Progenitor cell of endocrine pancreas (in vitro differentiated cells): ENCODE data around the gene DOCK2. TPM values are rescaled to one million over a fixed set of nuclear protein-coding genes. Genes with fewer than 3 reads are reported as not detected.

Experiments
- DNase-seq: peaks from one replicate; pipeline ENCODE4 v3.0.0; 2021; ENCODE audit warnings: low spot score; ENCODE audit not compliant: unreplicated experiment
- H3K27ac Mint-ChIP-seq: 2 replicates; pipeline ENCODE4 v1.8.0; 2021; ENCODE audit warnings: mild to moderate bottlenecking, moderate library complexity, mixed read lengths
- H3K27me3 Mint-ChIP-seq: 2 replicates; pipeline ENCODE4 v1.8.0; 2021; ENCODE audit warnings: mixed read lengths
- H3K36me3 Mint-ChIP-seq: 2 replicates; pipeline ENCODE4 v1.8.0; 2022; ENCODE audit warnings: mixed read lengths; ENCODE audit not compliant: insufficient read depth
- H3K4me1 Mint-ChIP-seq: 2 replicates; pipeline ENCODE4 v1.8.0; 2021; ENCODE audit warnings: low read depth, mixed read lengths
- H3K4me3 Mint-ChIP-seq: 2 replicates; pipeline ENCODE4 v1.8.0; 2021; ENCODE audit warnings: low read depth, mild to moderate bottlenecking, moderate library complexity, mixed read lengths
- H3K9me3 Mint-ChIP-seq: 2 replicates; pipeline ENCODE4 v1.8.0; 2021; ENCODE audit warnings: low read depth, mixed read lengths
- CTCF ChIP-seq: fragments of 200-600 bp; sonication (generic); IDR thresholded peaks from one replicate; pipeline ENCODE4 v1.5.0; 2021; ENCODE audit warnings: antibody characterized with exemption, mild to moderate bottlenecking; ENCODE audit not compliant: unreplicated experiment
- total RNA-seq: library from RNA; stranded (reverse); gene quantifications from 2 replicates; pipeline ENCODE4 v1.2.1, GENCODE V29; 2021

DOCK2 gene
- total RNA-seq, 1 donor from 2014 or later: not detected

DNA sequence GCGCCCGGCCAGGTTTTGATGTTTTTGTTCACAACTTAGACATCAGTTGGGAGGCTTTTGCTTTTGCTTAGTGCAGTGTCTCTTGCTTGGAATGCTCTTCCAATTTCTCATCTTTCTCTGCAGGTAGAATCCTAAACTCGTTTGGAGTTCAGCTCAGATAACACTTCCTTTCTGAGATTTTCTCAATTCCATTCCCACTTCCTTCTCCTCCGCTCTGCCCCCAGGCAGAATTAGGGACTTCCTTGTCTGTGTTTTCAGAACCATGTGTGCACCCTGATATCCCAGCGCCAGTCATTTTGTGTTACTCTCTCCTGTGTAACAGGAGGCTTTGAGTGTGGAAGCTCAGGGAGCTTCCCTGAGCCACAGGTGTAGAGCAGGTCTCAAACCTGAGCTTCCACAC is 172.2 kb downstream of the DOCK2 start:
- H3K27me3 Mint-ChIP-seq: peaks cover 65% of the 10 kb centered on the region
- no peak for TF ChIP-seq CTCF
- DNase-seq: no peak
- H3K36me3 Mint-ChIP-seq: no peaks in the 10 kb centered on the region
- H3K9me3 Mint-ChIP-seq: no peaks in the 10 kb centered on the region
- H3K4me3 Mint-ChIP-seq: no peak overlapping the region
- H3K4me1 Mint-ChIP-seq: peaks cover 2% of the 10 kb centered on the region
- H3K27ac Mint-ChIP-seq: no peak overlapping the region

DNA sequence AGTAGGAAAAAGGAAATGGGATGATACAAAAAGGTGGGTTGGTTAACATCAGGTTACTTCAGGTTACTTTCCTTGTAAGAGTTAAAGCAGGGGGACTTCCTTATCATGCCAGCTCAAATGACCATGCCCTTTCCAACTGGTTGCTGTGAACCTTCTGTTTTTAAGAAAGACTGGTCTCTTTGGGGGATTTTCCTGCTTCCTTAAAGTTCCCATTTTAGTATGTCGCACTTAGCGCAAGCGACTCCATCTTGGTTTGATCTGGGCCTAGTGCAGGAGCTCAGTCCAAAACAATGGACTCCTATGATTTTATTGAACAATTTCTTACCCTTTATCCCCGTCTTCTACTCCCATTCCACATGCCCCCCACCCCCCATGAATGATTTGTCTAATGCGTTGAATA is 173.4 kb downstream of the DOCK2 start:
- no peaks in the 10 kb centered on the region for H3K4me1 Mint-ChIP-seq
- no peak overlapping the region for H3K4me3 Mint-ChIP-seq
- no peak for TF ChIP-seq CTCF
- DNase-seq: no peak
- peaks cover 56% of the 10 kb centered on the region for H3K27me3 Mint-ChIP-seq
- H3K9me3 Mint-ChIP-seq: no peaks in the 10 kb centered on the region
- H3K27ac Mint-ChIP-seq: no peak overlapping the region
- H3K36me3 Mint-ChIP-seq: no peaks in the 10 kb centered on the region

- H3K27me3 Mint-ChIP-seq: peaks cover 54% of the 10 kb centered on the region
- DNase-seq: no peak
- H3K9me3 Mint-ChIP-seq: no peaks in the 10 kb centered on the region
- no peak overlapping the region for H3K4me3 Mint-ChIP-seq
- no peak overlapping the region for H3K27ac Mint-ChIP-seq
- TF ChIP-seq CTCF: no peak
- no peaks in the 10 kb centered on the region for H3K36me3 Mint-ChIP-seq
- H3K4me1 Mint-ChIP-seq: no peaks in the 10 kb centered on the region
Measured at GRCh38 chr5:169811023-169811422, 173.9 kb downstream of the DOCK2 start.

DNA sequence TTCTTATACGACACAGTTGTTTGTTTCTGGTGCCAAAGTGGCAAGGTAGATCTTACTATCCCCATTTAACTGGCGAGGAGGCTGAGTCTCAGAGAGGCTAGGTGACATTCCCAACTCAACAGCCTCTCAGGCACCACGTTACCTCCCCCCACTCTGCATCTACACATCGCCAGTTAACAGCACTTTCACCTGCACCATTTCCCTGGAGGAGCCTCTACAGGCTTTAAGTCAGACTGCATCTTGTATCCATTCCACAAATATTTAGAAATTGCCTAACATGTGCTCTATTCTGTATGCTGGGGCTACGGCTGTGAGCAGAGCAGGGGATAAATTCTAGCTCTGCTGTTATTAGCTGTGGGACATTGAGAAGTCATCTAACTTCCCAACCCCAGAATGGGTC is 174.6 kb downstream of the DOCK2 start:
- Mint-ChIP-seq H3K9me3 (no peaks in the 10 kb centered on the region), H3K4me1 (no peaks in the 10 kb centered on the region), H3K4me3 (no peak overlapping the region), H3K36me3 (no peaks in the 10 kb centered on the region), H3K27ac (no peak overlapping the region), H3K27me3 (peaks cover 56% of the 10 kb centered on the region)
- no peak for DNase-seq
- TF ChIP-seq CTCF: no peak

- no peaks in the 10 kb centered on the region for H3K36me3 Mint-ChIP-seq
- no peak for TF ChIP-seq CTCF
- no peak for DNase-seq
- no peaks in the 10 kb centered on the region for H3K9me3 Mint-ChIP-seq
- H3K4me1 Mint-ChIP-seq: no peaks in the 10 kb centered on the region
- H3K27ac Mint-ChIP-seq: no peak overlapping the region
- peaks cover 66% of the 10 kb centered on the region for H3K27me3 Mint-ChIP-seq
- H3K4me3 Mint-ChIP-seq: no peak overlapping the region
Measured at GRCh38 chr5:169812786-169813185, 175.7 kb downstream of the DOCK2 start.
